GM12878 (cell line): ENCODE results near the gene FSHR. TPM values are rescaled to one million over a fixed set of nuclear protein-coding genes. Genes with fewer than 3 reads are reported as not detected.

Source experiments
- ATAC-seq: fragments of 200-7000 bp; cut with Tn5 transposase; 3 replicates; pipeline ENCODE4 v1.9.1; 2020; ENCODE audit warnings: mild to moderate bottlenecking, moderate library complexity
- BruUV-seq: library from RNA; stranded (reverse); fragments of 400-500 nt; replicated peaks from 2 replicates; lab custom pipeline; 2021; lab: Mats Ljungman, UMichigan
- CTCF ChIA-PET: fragments of 300-600 bp; sonication (Branson Sonifier 250); formaldehyde crosslinking; extraction: SDS; loops from one replicate; lab custom pipeline; 2021; ENCODE audit warnings: inconsistent platforms; lab: Yijun Ruan, JAX
- POLR2A ChIA-PET: fragments of 350-600 bp; formaldehyde crosslinking; extraction: SDS; loops from one replicate; lab custom pipeline; 2021; ENCODE audit warnings: inconsistent platforms; lab: Charles Lee
- RAD21 ChIA-PET: fragments of 300-600 bp; sonication (Branson Sonifier 250); formaldehyde crosslinking; loops from one replicate; lab custom pipeline; 2023; ENCODE audit warnings: antibody characterized with exemption; ENCODE audit not compliant: unreplicated experiment; lab: Charles Lee
- SMC1A ChIA-PET: fragments of 300-600 bp; sonication (Branson Sonifier 250); formaldehyde crosslinking; loops from one replicate; lab custom pipeline; 2023; ENCODE audit not compliant: unreplicated experiment, uncharacterized antibody; lab: Charles Lee
- DNase-seq: peaks from one replicate; pipeline ENCODE4 v3.0.0-alpha.2; 2011; ENCODE audit warnings: low read depth, low spot score
- FAIRE-seq: peaks from 3 replicates; lab custom pipeline; 2011; peaks lifted over from hg19 to GRCh38; lab: Jason Lieb, UNC
- H2AFZ ChIP-seq: 2 replicates; pipeline ENCODE4 v1.6.0; 2011; ENCODE audit warnings: low read depth, low read length, control low read depth; ENCODE audit not compliant: control insufficient read depth
- H3K27ac ChIP-seq: 2 replicates; pipeline ENCODE4 v1.5.1; 2011; ENCODE audit warnings: control low read depth; ENCODE audit not compliant: control insufficient read depth, insufficient read depth
- H3K27me3 ChIP-seq, 2 experiments: replicated peaks in 1 of 2; 2 replicates each; pipeline versions ENCODE4 v1.6.0 to v1.6.1; 2011; ENCODE audit warnings: low read length in 1 of 2; ENCODE audit not compliant: control insufficient read depth in 2 of 2, insufficient read depth in 2 of 2
- H3K36me3 ChIP-seq, 2 experiments: 2 replicates each; pipeline ENCODE4 v1.5.1; 2011; ENCODE audit warnings: low read length in 1 of 2; ENCODE audit not compliant: control insufficient read depth in 2 of 2, insufficient read depth in 2 of 2
- H3K4me1 ChIP-seq: 2 replicates; pipeline ENCODE4 v1.6.1; 2011; ENCODE audit warnings: mild to moderate bottlenecking, low read length, moderate library complexity, mixed read lengths; ENCODE audit not compliant: control insufficient read depth, insufficient read depth
- H3K4me2 ChIP-seq: 2 replicates; pipeline ENCODE4 v1.6.0; 2011; ENCODE audit warnings: control low read depth; ENCODE audit not compliant: control insufficient read depth, insufficient read depth
- H3K4me3 ChIP-seq: fragments of 200-600 bp; sonication (generic); 2 replicates; pipeline ENCODE4 v1.5.1; 2016
- H3K79me2 ChIP-seq: 2 replicates; pipeline ENCODE4 v1.6.0; 2011; ENCODE audit warnings: low read length; ENCODE audit not compliant: control insufficient read depth, insufficient read depth
- H3K9ac ChIP-seq: 2 replicates; pipeline ENCODE4 v1.8.0; 2011; ENCODE audit warnings: low read length, control low read depth, mixed read lengths; ENCODE audit not compliant: control insufficient read depth, insufficient read depth
- H3K9me3 ChIP-seq: replicated peaks from 3 replicates; pipeline ENCODE4 v1.5.1; 2011; ENCODE audit warnings: mild to moderate bottlenecking, low read length; ENCODE audit not compliant: control insufficient read depth, insufficient read depth
- H4K20me1 ChIP-seq: 2 replicates; pipeline ENCODE4 v1.6.0; 2011; ENCODE audit not compliant: control insufficient read depth, insufficient read depth
- CBX3 ChIP-seq: fragments of 200-600 bp; sonication (generic); IDR thresholded peaks from 2 replicates; pipeline ENCODE4 v1.6.1; 2016; ENCODE audit warnings: low read depth, borderline replicate concordance
- EP300 ChIP-seq, 2 experiments: fragments of 150-350 bp in 1 of 2; IDR thresholded peaks; 2 replicates each; pipeline ENCODE4 v1.6.1; 2011 to 2012; ENCODE audit warnings: low read depth in 2 of 2, low read length in 2 of 2, borderline replicate concordance in 1 of 2, improper control_type of control experiment in 1 of 2, inconsistent platforms in 1 of 2; ENCODE audit not compliant: control insufficient read depth in 1 of 2
- ETV6 ChIP-seq, 2 experiments: fragments of 450-650 bp in 1 of 2; IDR thresholded peaks in 1 of 2; conservative IDR thresholded peaks in 1 of 2; 2 replicates each; pipeline ENCODE4 v1.6.1; 2014; ENCODE audit warnings: antibody characterized with exemption in 1 of 2, borderline replicate concordance in 1 of 2, low read depth in 1 of 2, mild to moderate bottlenecking in 1 of 2, moderate library complexity in 1 of 2
- FOXK2 ChIP-seq: fragments of 450-650 bp; IDR thresholded peaks from 2 replicates; pipeline ENCODE4 v1.6.1; 2017; ENCODE audit warnings: mild to moderate bottlenecking, moderate library complexity
- HCFC1 ChIP-seq: fragments of 150-350 bp; IDR thresholded peaks from 2 replicates; pipeline ENCODE4 v1.6.1; 2014; ENCODE audit warnings: low read length
- IRF4 ChIP-seq: IDR thresholded peaks from 2 replicates; pipeline ENCODE4 v1.6.1; 2011; ENCODE audit warnings: low read depth, low read length
- MTA2 ChIP-seq: fragments of 450-650 bp; IDR thresholded peaks from 2 replicates; pipeline ENCODE4 v1.6.1; 2016; ENCODE audit warnings: low read depth, mild to moderate bottlenecking, moderate library complexity
- NFYA ChIP-seq: IDR thresholded peaks from 2 replicates; pipeline ENCODE4 v1.6.1; 2011; ENCODE audit warnings: low read depth, mild to moderate bottlenecking, low read length, improper control_type of control experiment, borderline replicate concordance
- NRF1 ChIP-seq: conservative IDR thresholded peaks from 2 replicates; pipeline ENCODE4 v1.6.1; 2011; ENCODE audit warnings: mild to moderate bottlenecking, low read depth, low read length, improper control_type of control experiment
- PML ChIP-seq: IDR thresholded peaks from 2 replicates; pipeline ENCODE4 v1.6.1; 2012; ENCODE audit warnings: low read length, inconsistent platforms
- SREBF1 ChIP-seq: IDR thresholded peaks from 2 replicates; pipeline ENCODE4 v1.6.1; 2012; ENCODE audit warnings: mild to moderate bottlenecking, low read length
- SRF ChIP-seq, 2 experiments: IDR thresholded peaks; 2 replicates each; pipeline ENCODE4 v1.6.1; 2011; ENCODE audit warnings: low read depth in 2 of 2, low read length in 2 of 2, mild to moderate bottlenecking in 1 of 2, moderate library complexity in 1 of 2
- STAT3 ChIP-seq: IDR thresholded peaks from 2 replicates; pipeline ENCODE4 v1.6.1; 2011; ENCODE audit warnings: low read depth, low read length, improper control_type of control experiment
- YBX1 ChIP-seq: fragments of 450-650 bp; IDR thresholded peaks from 2 replicates; pipeline ENCODE4 v1.6.1; 2016; ENCODE audit warnings: antibody characterized with exemption
- ZBED1 ChIP-seq: IDR thresholded peaks from 2 replicates; pipeline ENCODE4 v1.6.1; 2016; ENCODE audit warnings: borderline replicate concordance
- ZZZ3 ChIP-seq: IDR thresholded peaks from 2 replicates; pipeline ENCODE4 v1.6.1; 2011; ENCODE audit warnings: low read depth; ENCODE audit not compliant: control insufficient read depth, insufficient read length
- WGBS: methylation state at CpG from one replicate; pipeline ENCODE4 v1.1.6; 2016; ENCODE audit warnings: low lambda C conversion rate; ENCODE audit not compliant: insufficient replicate concordance, insufficient coverage; ENCODE audit errors: missing lambda C conversion rate; 5-methylcytosine and 5-hydroxymethylcytosine counted together
- in situ Hi-C: fragments of 300-500 bp; cut with MboI; formaldehyde crosslinking; loops from 9 replicates; pipeline ENCODE4 v1.14.3; 2018; ENCODE audit warnings: mixed read lengths
- intact Hi-C: fragments of 100-400 bp; cut with micrococcal nuclease; formaldehyde crosslinking; loops from one replicate; pipeline ENCODE4 v1.14.2; 2022; ENCODE audit not compliant: unreplicated experiment
- polyA plus RNA-seq, 11 experiments: library from polyadenylated mRNA; depleted of rRNA in 4 of 11; unstranded in 6 of 11; stranded (reverse) in 5 of 11; fragments of >200 nt; fragmentation: Nextera tagmentation in 4 of 11; fragmentation: Illumina TruSeq in 1 of 11; extraction: Ambion mirVana in 4 of 11; extraction: Trizol in 1 of 11; gene quantifications; 1 replicate in 1 of 11; 2 replicates in 10 of 11; pipeline versions ENCODE4 v1.2.1 to v1.2.3, GENCODE V29; 2011 to 2016; ENCODE audit warnings: inconsistent platforms in 2 of 11, missing spikeins in 2 of 11, low read depth in 1 of 11
- total RNA-seq, 4 experiments: library from RNA; depleted of rRNA in 3 of 4; stranded (reverse); fragments of >200 nt in 3 of 4; fragmentation: Illumina TruSeq in 1 of 4; extraction: Trizol in 1 of 4; gene quantifications; 2 replicates each; pipeline versions ENCODE4 v1.2.1 to v1.2.3, GENCODE V29; 2013 to 2021
- TF ChIP-seq, protein P1 (sequence below): fragments of 450-650 bp; formaldehyde crosslinking; IDR thresholded peaks from 2 replicates; pipeline ENCODE4 v1.5.0; 2022; ENCODE audit warnings: mild to moderate bottlenecking, missing genetic modification characterization
- TF ChIP-seq, protein P2 (sequence below): IDR thresholded peaks from 2 replicates; pipeline ENCODE4 v1.6.1; 2011; ENCODE audit warnings: low read depth, low read length, improper control_type of control experiment, borderline replicate concordance
- TF ChIP-seq, protein P3 (sequence below): IDR thresholded peaks from 2 replicates; pipeline ENCODE4 v1.6.1; 2011; ENCODE audit warnings: borderline replicate concordance, low read depth, mild to moderate bottlenecking, moderate library complexity, mixed read lengths, low read length; ENCODE audit not compliant: insufficient read depth; ENCODE audit errors: extremely low read length

Gene FSHR
- total and polyA plus RNA-seq, 10 of the 15 experiments (the other 5 are each of a cell fraction or from before 2014, with no cell fraction given) = not detected

DNA sequence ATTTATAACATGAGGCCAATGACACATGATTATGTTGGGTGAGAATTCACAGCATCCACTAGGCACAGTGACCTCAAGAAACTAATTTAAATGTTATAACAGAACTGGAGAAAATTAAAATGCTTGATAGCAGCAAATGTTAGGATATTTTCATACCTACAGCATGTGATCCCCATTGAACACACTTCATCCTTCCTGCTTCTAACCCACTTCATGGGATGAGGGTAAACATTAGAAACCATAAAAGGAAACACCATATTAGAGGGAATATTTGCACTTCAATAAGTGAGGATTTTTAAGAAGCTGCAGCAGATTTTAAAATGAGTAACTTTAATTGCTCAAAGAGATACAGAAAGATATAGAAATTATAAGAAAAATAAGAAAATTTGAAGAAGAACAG, 117.1 kb downstream of the FSHR start (continued):
- TF ChIP-seq, protein P1, sequence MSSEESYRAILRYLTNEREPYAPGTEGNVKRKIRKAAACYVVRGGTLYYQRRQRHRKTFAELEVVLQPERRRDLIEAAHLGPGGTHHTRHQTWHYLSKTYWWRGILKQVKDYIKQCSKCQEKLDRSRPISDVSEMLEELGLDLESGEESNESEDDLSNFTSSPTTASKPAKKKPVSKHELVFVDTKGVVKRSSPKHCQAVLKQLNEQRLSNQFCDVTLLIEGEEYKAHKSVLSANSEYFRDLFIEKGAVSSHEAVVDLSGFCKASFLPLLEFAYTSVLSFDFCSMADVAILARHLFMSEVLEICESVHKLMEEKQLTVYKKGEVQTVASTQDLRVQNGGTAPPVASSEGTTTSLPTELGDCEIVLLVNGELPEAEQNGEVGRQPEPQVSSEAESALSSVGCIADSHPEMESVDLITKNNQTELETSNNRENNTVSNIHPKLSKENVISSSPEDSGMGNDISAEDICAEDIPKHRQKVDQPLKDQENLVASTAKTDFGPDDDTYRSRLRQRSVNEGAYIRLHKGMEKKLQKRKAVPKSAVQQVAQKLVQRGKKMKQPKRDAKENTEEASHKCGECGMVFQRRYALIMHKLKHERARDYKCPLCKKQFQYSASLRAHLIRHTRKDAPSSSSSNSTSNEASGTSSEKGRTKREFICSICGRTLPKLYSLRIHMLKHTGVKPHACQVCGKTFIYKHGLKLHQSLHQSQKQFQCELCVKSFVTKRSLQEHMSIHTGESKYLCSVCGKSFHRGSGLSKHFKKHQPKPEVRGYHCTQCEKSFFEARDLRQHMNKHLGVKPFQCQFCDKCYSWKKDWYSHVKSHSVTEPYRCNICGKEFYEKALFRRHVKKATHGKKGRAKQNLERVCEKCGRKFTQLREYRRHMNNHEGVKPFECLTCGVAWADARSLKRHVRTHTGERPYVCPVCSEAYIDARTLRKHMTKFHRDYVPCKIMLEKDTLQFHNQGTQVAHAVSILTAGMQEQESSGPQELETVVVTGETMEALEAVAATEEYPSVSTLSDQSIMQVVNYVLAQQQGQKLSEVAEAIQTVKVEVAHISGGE (CRISPR knock-in tag) = no peak
- TF ChIP-seq FOXK2 (no peak), SRF (IDR thresholded peaks at IDR 0.05; ENCODE audit: low read depth in 2 of 2, low read length in 2 of 2) (no peak), NRF1 (no peak), PML (no peak), ZZZ3 (no peak), ETV6 (conservative IDR thresholded peaks at IDR 0.05 in 1 of 2, IDR thresholded peaks at IDR 0.05 in 1 of 2; ENCODE audit: borderline replicate concordance in 1 of 2, low read depth in 1 of 2) (no peak), HCFC1 (no peak)
- TF ChIP-seq, protein P2, sequence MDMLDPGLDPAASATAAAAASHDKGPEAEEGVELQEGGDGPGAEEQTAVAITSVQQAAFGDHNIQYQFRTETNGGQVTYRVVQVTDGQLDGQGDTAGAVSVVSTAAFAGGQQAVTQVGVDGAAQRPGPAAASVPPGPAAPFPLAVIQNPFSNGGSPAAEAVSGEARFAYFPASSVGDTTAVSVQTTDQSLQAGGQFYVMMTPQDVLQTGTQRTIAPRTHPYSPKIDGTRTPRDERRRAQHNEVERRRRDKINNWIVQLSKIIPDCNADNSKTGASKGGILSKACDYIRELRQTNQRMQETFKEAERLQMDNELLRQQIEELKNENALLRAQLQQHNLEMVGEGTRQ = no peak

DNA sequence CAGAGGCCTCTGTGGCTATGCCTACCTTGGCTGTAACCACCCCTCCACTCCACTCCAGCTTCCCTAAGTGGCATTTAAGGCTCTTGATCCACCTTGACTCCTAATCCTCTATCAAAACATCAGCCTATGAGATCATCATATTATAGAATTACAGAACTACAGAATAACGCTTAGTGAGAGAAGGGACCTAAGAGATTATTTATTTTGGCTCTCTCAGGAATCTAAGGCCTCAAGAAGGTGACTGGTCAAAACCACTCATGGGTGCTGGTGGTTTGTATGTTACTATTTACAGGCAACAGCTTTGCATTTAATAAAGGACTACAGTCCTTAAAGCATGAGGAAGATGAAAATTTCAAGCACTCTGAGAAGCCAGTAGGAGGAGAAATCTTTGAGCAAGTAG, 118.8 kb downstream of the FSHR start:
- Histone ChIP-seq H4K20me1 (no peaks in the 10 kb centered on the region), H3K4me3 (no peak overlapping the region), H3K36me3 (no peaks in the 10 kb centered on the region), H3K9me3 (no peaks in the 10 kb centered on the region), H3K79me2 (no peaks in the 10 kb centered on the region), H3K27ac (no peak overlapping the region), H3K9ac (no peak overlapping the region), H2AFZ (no peak overlapping the region), H3K4me1 (no peaks in the 10 kb centered on the region), H3K4me2 (no peak overlapping the region), H3K27me3 (no peaks in the 10 kb centered on the region)
- CTCF ChIA-PET = no interaction called here
- RAD21 ChIA-PET = no interaction called here
- ATAC-seq (no peak), FAIRE-seq (no peak), DNase-seq (no peak)
- in situ Hi-C loops = no loop called here
- SMC1A ChIA-PET = no interaction called here
- POLR2A ChIA-PET = no interaction called here
- WGBS = 57% methylated on average over 1 of the region's 1 CpG
- no TSS peak for BruUV-seq
- intact Hi-C loops = no loop called here
- TF ChIP-seq NFYA = no peak
- no peak for TF ChIP-seq EP300 (IDR thresholded peaks at IDR 0.05; ENCODE audit: borderline replicate concordance in 1 of 2, control insufficient read depth in 1 of 2, low read depth in 2 of 2, low read length in 2 of 2)
- TF ChIP-seq CBX3 = no peak
- no peak for TF ChIP-seq ZBED1
- TF ChIP-seq, protein P3, sequence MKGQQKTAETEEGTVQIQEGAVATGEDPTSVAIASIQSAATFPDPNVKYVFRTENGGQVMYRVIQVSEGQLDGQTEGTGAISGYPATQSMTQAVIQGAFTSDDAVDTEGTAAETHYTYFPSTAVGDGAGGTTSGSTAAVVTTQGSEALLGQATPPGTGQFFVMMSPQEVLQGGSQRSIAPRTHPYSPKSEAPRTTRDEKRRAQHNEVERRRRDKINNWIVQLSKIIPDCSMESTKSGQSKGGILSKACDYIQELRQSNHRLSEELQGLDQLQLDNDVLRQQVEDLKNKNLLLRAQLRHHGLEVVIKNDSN = no peak
- TF ChIP-seq IRF4 = no peak
- no peak for TF ChIP-seq YBX1
- TF ChIP-seq STAT3 = no peak
- TF ChIP-seq MTA2 = no peak
- TF ChIP-seq SREBF1 = no peak
